ENCODE results near the gene KCNC3.

DNA sequence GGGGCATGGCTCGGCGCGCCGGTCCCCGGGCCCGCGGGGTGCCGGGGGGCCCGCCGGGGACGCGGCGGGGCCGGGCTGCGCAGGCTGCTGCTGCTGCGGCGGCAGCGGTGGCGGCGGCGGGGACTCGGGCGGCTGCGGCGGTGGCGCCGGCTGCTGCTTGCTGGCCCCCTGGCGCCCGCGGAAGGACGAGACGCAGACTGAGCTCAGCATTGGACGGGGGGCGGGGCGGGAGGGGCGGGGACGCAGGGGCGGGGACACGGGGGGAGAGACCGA lies 368 bp downstream of the KCNC3 start:
- TF ChIP-seq EZH2 (IDR thresholded peaks at IDR 0.05; ENCODE audit: borderline replicate concordance, low read length) = no peak
- TF ChIP-seq, protein P1, sequence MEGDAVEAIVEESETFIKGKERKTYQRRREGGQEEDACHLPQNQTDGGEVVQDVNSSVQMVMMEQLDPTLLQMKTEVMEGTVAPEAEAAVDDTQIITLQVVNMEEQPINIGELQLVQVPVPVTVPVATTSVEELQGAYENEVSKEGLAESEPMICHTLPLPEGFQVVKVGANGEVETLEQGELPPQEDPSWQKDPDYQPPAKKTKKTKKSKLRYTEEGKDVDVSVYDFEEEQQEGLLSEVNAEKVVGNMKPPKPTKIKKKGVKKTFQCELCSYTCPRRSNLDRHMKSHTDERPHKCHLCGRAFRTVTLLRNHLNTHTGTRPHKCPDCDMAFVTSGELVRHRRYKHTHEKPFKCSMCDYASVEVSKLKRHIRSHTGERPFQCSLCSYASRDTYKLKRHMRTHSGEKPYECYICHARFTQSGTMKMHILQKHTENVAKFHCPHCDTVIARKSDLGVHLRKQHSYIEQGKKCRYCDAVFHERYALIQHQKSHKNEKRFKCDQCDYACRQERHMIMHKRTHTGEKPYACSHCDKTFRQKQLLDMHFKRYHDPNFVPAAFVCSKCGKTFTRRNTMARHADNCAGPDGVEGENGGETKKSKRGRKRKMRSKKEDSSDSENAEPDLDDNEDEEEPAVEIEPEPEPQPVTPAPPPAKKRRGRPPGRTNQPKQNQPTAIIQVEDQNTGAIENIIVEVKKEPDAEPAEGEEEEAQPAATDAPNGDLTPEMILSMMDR (conservative IDR thresholded peaks at IDR 0.05 in 1 of 2, IDR thresholded peaks at IDR 0.05 in 1 of 2; ENCODE audit: extremely low read depth in 1 of 2, insufficient read depth in 1 of 2, low read depth in 1 of 2, low read length in 2 of 2) = no peak

Measured in mammary epithelial cell (primary cell).